Effector memory CD4-positive, alpha-beta T cell (primary cell): Measurements from ENCODE around the gene PLAU.

ENCODE experiments used
- DNase-seq, 3 donors: peaks; one replicate each; pipeline ENCODE4 v3.0.0-alpha.2; 2020
- H3K27ac ChIP-seq: 2 replicates; pipeline ENCODE4 v1.7.0; 2013; ENCODE audit warnings: mild to moderate bottlenecking, low read length, moderate library complexity; ENCODE audit not compliant: insufficient read depth, poor library complexity, severe bottlenecking
- H3K27me3 ChIP-seq: replicated peaks from 2 replicates; pipeline ENCODE4 v1.7.0; 2013; ENCODE audit warnings: mild to moderate bottlenecking, low read length; ENCODE audit not compliant: insufficient read depth, control insufficient read depth, poor library complexity, severe bottlenecking
- H3K36me3 ChIP-seq: 2 replicates; pipeline ENCODE4 v1.7.0; 2013; ENCODE audit warnings: mild to moderate bottlenecking, low read length, moderate library complexity; ENCODE audit not compliant: control insufficient read depth, insufficient read depth
- H3K4me1 ChIP-seq: 2 replicates; pipeline ENCODE4 v1.7.0; 2013; ENCODE audit warnings: low read length, mild to moderate bottlenecking; ENCODE audit not compliant: control insufficient read depth, insufficient read depth, poor library complexity, severe bottlenecking
- H3K4me3 ChIP-seq: 2 replicates; pipeline ENCODE4 v1.7.0; 2013; ENCODE audit warnings: low read length, low read depth, mild to moderate bottlenecking; ENCODE audit not compliant: insufficient read depth, poor library complexity, severe bottlenecking
- H3K9me3 ChIP-seq: 2 replicates; pipeline ENCODE4 v1.7.0; 2013; ENCODE audit warnings: mild to moderate bottlenecking, low read length, moderate library complexity; ENCODE audit not compliant: control insufficient read depth
- total RNA-seq, 3 donors: gene quantifications; one replicate each; lab custom pipeline; 2026; lab: John Stamatoyannopoulos, UW

PLAU gene
- 0.35 to 0.61 (median 0.58) reads per million in 3 donors for total RNA-seq

DNA sequence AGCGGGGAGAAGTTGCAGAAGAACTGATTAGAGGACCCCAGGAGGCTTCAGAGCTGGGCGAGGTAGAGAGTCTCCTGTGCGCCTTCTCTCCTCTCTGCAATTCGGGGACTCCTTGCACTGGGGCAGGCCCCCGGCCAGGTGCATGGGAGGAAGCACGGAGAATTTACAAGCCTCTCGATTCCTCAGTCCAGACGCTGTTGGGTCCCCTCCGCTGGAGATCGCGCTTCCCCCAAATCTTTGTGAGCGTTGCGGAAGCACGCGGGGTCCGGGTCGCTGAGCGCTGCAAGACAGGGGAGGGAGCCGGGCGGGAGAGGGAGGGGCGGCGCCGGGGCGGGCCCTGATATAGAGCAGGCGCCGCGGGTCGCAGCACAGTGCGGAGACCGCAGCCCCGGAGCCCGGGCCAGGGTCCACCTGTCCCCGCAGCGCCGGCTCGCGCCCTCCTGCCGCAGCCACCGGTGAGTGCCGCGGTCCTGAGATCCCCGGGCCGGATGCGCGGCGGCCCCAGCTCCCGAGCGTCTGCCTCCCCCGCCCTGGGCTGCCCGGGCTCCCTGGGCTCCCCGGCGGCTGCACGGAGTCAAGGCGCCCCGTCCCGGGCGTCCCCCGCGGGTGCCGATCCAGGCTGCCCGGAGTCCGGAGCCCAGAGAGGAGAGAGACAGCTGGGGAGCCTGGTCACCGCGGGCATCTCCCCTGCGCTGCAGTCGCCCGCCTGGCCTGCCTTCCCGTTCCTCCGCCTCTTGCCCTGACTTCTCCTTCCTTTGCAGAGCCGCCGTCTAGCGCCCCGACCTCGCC is at the start of gene PLAU:
Gene PLAU, plus strand, starts transcription at position 369 of the 789 bp plus-strand sequence. CDS start 424 bp downstream, outside the sequence.
- Histone ChIP-seq H3K4me3 (peak within 1 kb of the TSS; percentile 59), H3K27me3 (peaks cover 14% of the 10 kb centered on the region), H3K27ac (no peak within 1 kb of the TSS), H3K36me3 (no peaks in the 10 kb centered on the region), H3K9me3 (no peaks in the 10 kb centered on the region), H3K4me1 (peaks cover 12% of the 10 kb centered on the region)
- DNase-seq = peak in 1 of 3 donors; percentile 12

GRCh38 chr10:73862011-73862410 is 48.9 kb upstream of the PLAU start:
- Histone ChIP-seq H3K27me3 (no peaks in the 10 kb centered on the region), H3K4me1 (peaks cover 57% of the 10 kb centered on the region), H3K4me3 (no peak overlapping the region), H3K9me3 (no peaks in the 10 kb centered on the region), H3K36me3 (peaks cover 12% of the 10 kb centered on the region), H3K27ac (no peak overlapping the region)
- no peak for DNase-seq

GRCh38 chr10:73863039-73863817 is 47.7 kb upstream of the PLAU start:
- H3K27ac ChIP-seq = no peak overlapping the region

GRCh38 chr10:73864229-73864628 is 46.7 kb upstream of the PLAU start:
- peaks cover 12% of the 10 kb centered on the region for H3K36me3 ChIP-seq
- peaks cover 50% of the 10 kb centered on the region for H3K4me1 ChIP-seq
- H3K9me3 ChIP-seq = no peaks in the 10 kb centered on the region

More at GRCh38 chr10:73863039-73863817, 47.7 kb upstream of the PLAU start:
- Histone ChIP-seq H3K9me3 (no peaks in the 10 kb centered on the region), H3K27me3 (no peaks in the 10 kb centered on the region), H3K4me1 (peaks cover 56% of the 10 kb centered on the region), H3K4me3 (no peak overlapping the region), H3K36me3 (peaks cover 12% of the 10 kb centered on the region)
- DNase-seq = no peak

DNA sequence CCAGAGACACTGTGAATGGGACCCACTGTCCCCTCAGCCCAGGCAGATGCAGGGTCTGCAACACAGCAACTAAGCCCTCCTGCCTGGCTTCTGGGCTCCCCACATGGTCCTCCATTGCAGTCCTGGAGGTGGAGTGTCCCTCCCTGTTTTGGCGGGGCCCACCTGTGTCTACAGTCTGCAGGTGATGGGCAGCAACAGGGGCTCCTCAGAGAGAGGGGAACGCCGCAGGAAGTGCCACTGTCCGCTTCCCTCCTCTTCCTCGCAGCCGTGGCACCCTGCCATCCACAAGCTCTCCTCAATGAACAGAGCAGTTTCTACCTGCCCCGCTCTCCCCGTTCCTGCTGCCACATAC is 45.8 kb upstream of the PLAU start:
- no peak for DNase-seq
- H3K4me3 ChIP-seq = peak overlapping the region; percentile 49
- peaks cover 42% of the 10 kb centered on the region for H3K4me1 ChIP-seq
- peak overlapping the region; percentile 72 for H3K27ac ChIP-seq
- H3K9me3 ChIP-seq = no peaks in the 10 kb centered on the region
- H3K36me3 ChIP-seq = peaks cover 13% of the 10 kb centered on the region
- no peaks in the 10 kb centered on the region for H3K27me3 ChIP-seq

More at GRCh38 chr10:73864229-73864628, 46.7 kb upstream of the PLAU start:
- Histone ChIP-seq H3K27me3 (no peaks in the 10 kb centered on the region), H3K4me3 (no peak overlapping the region), H3K27ac (no peak overlapping the region)
- DNase-seq = no peak

- Histone ChIP-seq H3K4me3 (peak overlapping the region; percentile 49), H3K27me3 (no peaks in the 10 kb centered on the region), H3K9me3 (no peaks in the 10 kb centered on the region), H3K4me1 (peaks cover 37% of the 10 kb centered on the region), H3K27ac (peak overlapping the region; percentile 72), H3K36me3 (peaks cover 10% of the 10 kb centered on the region)
- DNase-seq = peak; percentile 18 to 48 (median 31)
Observed at GRCh38 chr10:73865459-73866442, 45.2 kb upstream of the PLAU start.

- H3K27me3 ChIP-seq = no peaks in the 10 kb centered on the region
- peaks cover 37% of the 10 kb centered on the region for H3K4me1 ChIP-seq
- no peak for DNase-seq
- H3K4me3 ChIP-seq = no peak overlapping the region
- H3K27ac ChIP-seq = peak overlapping the region; percentile 72
- no peaks in the 10 kb centered on the region for H3K9me3 ChIP-seq
- H3K36me3 ChIP-seq = peaks cover 10% of the 10 kb centered on the region
Observed at GRCh38 chr10:73866621-73867020, 44.3 kb upstream of the PLAU start.

- no peak for DNase-seq
- Histone ChIP-seq H3K9me3 (no peaks in the 10 kb centered on the region), H3K27me3 (no peaks in the 10 kb centered on the region), H3K4me3 (no peak overlapping the region), H3K36me3 (peaks cover 16% of the 10 kb centered on the region), H3K27ac (peak overlapping the region; percentile 14), H3K4me1 (peaks cover 42% of the 10 kb centered on the region)
Observed at GRCh38 chr10:73867126-73867807, 43.7 kb upstream of the PLAU start.
